GM13976 (cell line): Measurements from ENCODE around the gene CCNG2.

Experiments
- DNase-seq: peaks from one replicate; pipeline ENCODE4 v3.0.0; 2012; ENCODE audit warnings: low spot score
- in situ Hi-C: fragments of 300-500 bp; cut with MboI; formaldehyde crosslinking; loops from one replicate; pipeline ENCODE4 v1.12.0; 2022; ENCODE audit warnings: low sequenced_read_pairs, mixed read lengths, inconsistent platforms; ENCODE audit not compliant: unreplicated experiment
- TF ChIP-seq, protein P1 (sequence below): IDR thresholded peaks from 2 replicates; pipeline ENCODE4 v1.5.1; 2012; ENCODE audit warnings: borderline replicate concordance, mild to moderate bottlenecking; ENCODE audit not compliant: insufficient read depth; ENCODE audit errors: extremely low read depth, missing control alignments, control extremely low read depth

The CCNG2 gene

DNA sequence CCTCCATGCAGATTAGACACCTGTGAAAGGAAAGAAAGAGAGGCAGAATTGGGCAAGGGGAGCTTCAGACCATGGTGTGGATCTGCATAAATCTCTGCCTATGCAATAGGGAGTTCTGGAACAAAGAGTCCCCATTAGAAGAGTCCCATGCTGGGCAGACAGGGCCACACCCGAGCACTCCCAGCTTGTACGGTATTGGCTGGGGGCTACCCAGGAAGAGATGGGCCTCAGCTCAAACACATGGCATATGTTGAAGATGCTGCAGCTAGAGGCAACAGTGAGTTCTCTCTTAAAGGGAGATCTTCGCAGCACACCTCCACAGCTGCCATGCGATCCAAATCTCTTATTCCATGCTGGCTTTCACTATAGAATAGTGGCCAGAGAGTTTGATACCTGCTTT, 24.7 kb downstream of the CCNG2 start:
- TF ChIP-seq, protein P1, sequence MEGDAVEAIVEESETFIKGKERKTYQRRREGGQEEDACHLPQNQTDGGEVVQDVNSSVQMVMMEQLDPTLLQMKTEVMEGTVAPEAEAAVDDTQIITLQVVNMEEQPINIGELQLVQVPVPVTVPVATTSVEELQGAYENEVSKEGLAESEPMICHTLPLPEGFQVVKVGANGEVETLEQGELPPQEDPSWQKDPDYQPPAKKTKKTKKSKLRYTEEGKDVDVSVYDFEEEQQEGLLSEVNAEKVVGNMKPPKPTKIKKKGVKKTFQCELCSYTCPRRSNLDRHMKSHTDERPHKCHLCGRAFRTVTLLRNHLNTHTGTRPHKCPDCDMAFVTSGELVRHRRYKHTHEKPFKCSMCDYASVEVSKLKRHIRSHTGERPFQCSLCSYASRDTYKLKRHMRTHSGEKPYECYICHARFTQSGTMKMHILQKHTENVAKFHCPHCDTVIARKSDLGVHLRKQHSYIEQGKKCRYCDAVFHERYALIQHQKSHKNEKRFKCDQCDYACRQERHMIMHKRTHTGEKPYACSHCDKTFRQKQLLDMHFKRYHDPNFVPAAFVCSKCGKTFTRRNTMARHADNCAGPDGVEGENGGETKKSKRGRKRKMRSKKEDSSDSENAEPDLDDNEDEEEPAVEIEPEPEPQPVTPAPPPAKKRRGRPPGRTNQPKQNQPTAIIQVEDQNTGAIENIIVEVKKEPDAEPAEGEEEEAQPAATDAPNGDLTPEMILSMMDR, result no peak
- no peak for DNase-seq
- in situ Hi-C loops, result no loop called here

DNA sequence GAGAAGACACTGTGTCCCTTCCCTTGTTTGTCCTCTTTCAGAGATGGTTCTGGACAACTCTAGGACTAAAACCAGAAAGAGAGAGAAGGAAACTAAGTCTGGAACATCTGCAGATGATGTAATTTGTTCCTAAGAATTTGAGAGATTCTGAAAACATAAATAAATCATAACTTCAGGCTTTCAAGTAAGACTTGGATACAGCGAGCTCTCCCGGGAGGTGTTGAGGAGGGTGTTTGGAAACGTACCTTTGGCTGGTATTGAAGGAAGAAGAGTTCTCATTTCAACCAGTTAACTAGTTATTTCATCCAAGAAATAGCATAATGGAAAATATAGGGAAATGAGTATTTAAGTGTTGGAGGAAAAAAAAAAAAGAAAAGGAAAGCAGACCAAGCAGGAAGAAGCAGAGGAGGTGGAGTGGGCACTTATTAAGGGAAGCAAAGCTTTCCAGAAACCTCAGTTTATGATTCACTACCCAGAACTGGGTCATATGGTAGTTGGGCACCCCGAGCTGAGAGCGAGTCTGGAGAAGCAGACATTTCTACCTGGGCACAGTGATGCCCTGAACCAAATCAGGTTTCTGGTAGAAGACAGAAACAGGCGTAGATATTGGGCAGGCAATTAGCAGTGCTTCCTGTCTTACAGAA, 26.9 kb downstream of the CCNG2 start:
- TF ChIP-seq, protein P1, result no peak
- in situ Hi-C loops, result no loop called here

DNA sequence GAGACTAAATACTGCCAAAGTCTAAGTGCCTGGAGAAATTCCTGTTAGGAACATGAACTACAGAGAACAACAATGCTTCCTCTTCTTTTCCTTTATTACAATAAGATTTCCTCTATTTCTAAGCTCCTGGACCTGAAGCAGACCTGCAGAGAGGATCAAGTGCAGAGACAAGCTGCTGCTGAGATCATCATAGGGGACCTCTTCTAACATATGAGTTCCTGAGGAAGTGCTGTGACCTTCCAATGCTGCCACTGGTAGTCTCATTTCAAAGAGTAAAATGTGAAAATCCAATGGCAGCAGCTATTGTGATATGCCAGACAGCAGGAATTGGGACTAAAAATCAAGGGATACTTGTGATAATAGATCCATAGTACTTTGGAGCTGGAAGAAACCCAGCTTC, 28.0 kb downstream of the CCNG2 start:
- TF ChIP-seq, protein P1, result no peak
- in situ Hi-C loops, result no loop called here
- no peak for DNase-seq

More for the DNA sequence above, 26.9 kb downstream of the CCNG2 start:
- DNase-seq, result no peak

DNA sequence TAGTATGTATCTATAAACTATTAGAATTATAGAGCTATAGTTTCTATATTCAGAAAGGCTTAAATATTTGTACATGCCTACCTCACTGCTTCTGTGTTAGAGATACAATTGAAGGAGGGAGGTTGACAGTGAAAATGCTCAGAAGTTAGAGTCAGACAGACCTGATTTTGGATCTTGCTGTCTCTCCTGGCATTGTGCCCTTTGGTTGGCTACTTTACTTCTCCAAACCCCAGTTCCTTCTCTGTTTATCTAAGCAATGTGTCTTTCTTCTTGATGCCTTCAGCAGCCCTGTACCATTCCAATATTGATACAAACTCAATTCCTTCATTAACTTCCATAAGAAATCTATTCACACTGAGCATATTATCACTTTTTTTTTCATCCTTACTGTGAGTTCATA, 28.7 kb downstream of the CCNG2 start:
- no peak for DNase-seq
- TF ChIP-seq, protein P1, result no peak
- in situ Hi-C loops, result no loop called here

DNA sequence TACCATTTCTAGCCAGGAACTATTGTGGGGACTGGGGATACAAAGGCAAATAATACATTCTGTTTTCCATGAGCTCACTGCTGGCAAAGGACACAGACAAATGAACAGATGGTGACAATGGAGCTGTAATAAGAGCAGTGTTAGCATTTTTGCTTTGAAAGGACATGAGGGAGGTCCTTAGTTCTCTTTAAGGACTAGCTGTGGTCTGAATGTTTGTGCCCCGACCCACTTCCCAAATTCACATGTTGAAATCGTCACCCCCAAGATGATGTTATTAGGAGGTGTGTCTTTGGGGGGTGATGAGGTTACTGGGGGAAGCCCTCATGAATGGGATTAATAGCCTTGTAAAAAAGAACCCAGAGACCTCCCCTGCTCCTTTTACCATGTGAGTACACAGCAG, 30.3 kb downstream of the CCNG2 start:
- TF ChIP-seq, protein P1, result no peak
- no peak for DNase-seq
- in situ Hi-C loops, result no loop called here

DNA sequence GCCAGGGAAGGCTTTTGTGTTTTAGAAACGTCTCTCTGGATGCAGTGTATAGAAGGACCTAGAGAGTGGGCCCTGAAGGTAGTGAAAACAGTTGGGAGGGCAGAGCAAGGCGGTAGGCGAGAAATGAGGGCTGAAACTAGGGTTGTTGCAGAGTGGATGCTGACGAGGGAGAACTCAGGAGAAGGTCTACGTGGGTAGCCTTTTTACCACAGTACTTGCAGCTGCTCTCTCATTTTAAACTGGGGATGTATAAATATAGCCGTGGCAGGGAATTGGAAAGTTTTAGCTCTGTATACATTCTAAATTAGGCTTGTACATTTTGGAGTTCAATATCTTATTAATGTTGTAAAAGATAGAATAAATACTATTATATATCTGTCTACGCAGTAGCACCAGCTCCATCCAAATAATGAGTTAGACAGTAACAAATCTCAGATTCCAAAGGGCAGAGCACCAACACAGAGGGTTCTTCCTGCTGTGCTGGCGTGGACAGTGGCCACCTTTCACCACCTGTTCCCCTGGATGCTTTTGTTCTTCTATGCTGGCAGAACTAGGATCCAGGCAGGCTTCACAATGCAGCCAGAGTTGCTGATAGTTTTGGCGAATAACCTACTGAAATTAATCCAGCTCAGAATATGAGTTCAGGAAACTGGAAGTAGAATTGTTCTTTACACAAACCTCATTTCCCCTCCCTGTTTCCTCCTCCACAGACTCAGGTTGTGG, 31.7 kb downstream of the CCNG2 start:
- no peak for DNase-seq
- in situ Hi-C loops, result no loop called here

More for the DNA sequence above, 31.7 kb downstream of the CCNG2 start:
- TF ChIP-seq, protein P1, result no peak
